Endodermal cell (in vitro differentiated cells): ENCODE results near the gene TUBGCP2. TPM values are rescaled to one million over a fixed set of nuclear protein-coding genes. Genes with fewer than 3 reads are reported as not detected.
A peak's percentile ranks its signal among the peaks of the same experiment; 100 is the strongest.

Source experiments
- DNase-seq: peaks from one replicate; pipeline ENCODE4 v3.0.0-alpha.2; 2017
- H3K27ac ChIP-seq: 2 replicates; pipeline ENCODE4 v1.5.1; 2013; ENCODE audit warnings: mild to moderate bottlenecking, low read depth, low read length, moderate library complexity
- H3K27me3 ChIP-seq: 2 replicates; pipeline ENCODE4 v1.6.1; 2013; ENCODE audit warnings: mild to moderate bottlenecking, low read length, moderate library complexity; ENCODE audit not compliant: insufficient read depth, control insufficient read depth, poor library complexity, severe bottlenecking
- H3K36me3 ChIP-seq: 2 replicates; pipeline ENCODE4 v1.7.0; 2013; ENCODE audit warnings: mild to moderate bottlenecking, low read length, moderate library complexity; ENCODE audit not compliant: control insufficient read depth, insufficient read depth
- H3K4me1 ChIP-seq: one replicate; pipeline ENCODE4 v1.7.0; 2013; ENCODE audit warnings: low read length; ENCODE audit not compliant: control insufficient read depth, insufficient read depth
- H3K4me3 ChIP-seq: 2 replicates; pipeline ENCODE4 v1.5.1; 2013; ENCODE audit warnings: mild to moderate bottlenecking, low read length, moderate library complexity
- H3K9ac ChIP-seq: 2 replicates; pipeline ENCODE4 v1.6.1; 2013; ENCODE audit warnings: mild to moderate bottlenecking, low read length, moderate library complexity; ENCODE audit not compliant: poor library complexity, severe bottlenecking; ENCODE audit errors: extremely low read depth
- H3K9me3 ChIP-seq: 2 replicates; pipeline ENCODE4 v1.6.1; 2013; ENCODE audit warnings: mild to moderate bottlenecking, low read length, moderate library complexity; ENCODE audit not compliant: control insufficient read depth
- H3K27ac Mint-ChIP-seq: 2 replicates; pipeline ENCODE4 v1.8.0; 2020; ENCODE audit warnings: mixed read lengths
- H3K27me3 Mint-ChIP-seq: 2 replicates; pipeline ENCODE4 v1.8.0; 2021; ENCODE audit warnings: mild to moderate bottlenecking, mixed read lengths; ENCODE audit not compliant: insufficient read depth
- H3K36me3 Mint-ChIP-seq: 2 replicates; pipeline ENCODE4 v1.8.0; 2020; ENCODE audit warnings: low read depth, mixed read lengths
- H3K4me1 Mint-ChIP-seq: 2 replicates; pipeline ENCODE4 v1.8.0; 2020; ENCODE audit warnings: mixed read lengths
- H3K4me3 Mint-ChIP-seq: 2 replicates; pipeline ENCODE4 v1.8.0; 2020; ENCODE audit warnings: mild to moderate bottlenecking, moderate library complexity, mixed read lengths
- H3K9me3 Mint-ChIP-seq: 2 replicates; pipeline ENCODE4 v1.8.0; 2020; ENCODE audit warnings: mild to moderate bottlenecking, mixed read lengths
- whole genome bisulfite sequencing, 2 experiments: methylation state at CpG; one replicate each; pipeline versions ENCODE4 v1.1.5 to v1.1.7; 2013; ENCODE audit warnings: missing lambda C conversion rate in 2 of 2, mixed read lengths in 1 of 2; ENCODE audit not compliant: insufficient coverage in 1 of 2, insufficient read length in 1 of 2; 5-methylcytosine and 5-hydroxymethylcytosine counted together
- total RNA-seq, 2 donors: library from RNA; stranded (reverse); fragmentation: NEBNext Ultra II Directional in 1 of 2; extraction: Animal tissue kit (Norgen Biotek cat#: 25700) in 1 of 2; gene quantifications; 2 replicates in 1 of 2; 3 replicates in 1 of 2; pipeline ENCODE4 v1.2.1, GENCODE V29; 2021
- TF ChIP-seq, protein P1 (sequence below): fragments of 200-600 bp; sonication (generic); conservative IDR thresholded peaks from 2 replicates; pipeline ENCODE4 v1.5.0; 2021; ENCODE audit warnings: antibody characterized with exemption, mild to moderate bottlenecking

Gene TUBGCP2
- total RNA-seq, 2 donors from 2014 or later = 52.8 to 63.0 TPM

DNA sequence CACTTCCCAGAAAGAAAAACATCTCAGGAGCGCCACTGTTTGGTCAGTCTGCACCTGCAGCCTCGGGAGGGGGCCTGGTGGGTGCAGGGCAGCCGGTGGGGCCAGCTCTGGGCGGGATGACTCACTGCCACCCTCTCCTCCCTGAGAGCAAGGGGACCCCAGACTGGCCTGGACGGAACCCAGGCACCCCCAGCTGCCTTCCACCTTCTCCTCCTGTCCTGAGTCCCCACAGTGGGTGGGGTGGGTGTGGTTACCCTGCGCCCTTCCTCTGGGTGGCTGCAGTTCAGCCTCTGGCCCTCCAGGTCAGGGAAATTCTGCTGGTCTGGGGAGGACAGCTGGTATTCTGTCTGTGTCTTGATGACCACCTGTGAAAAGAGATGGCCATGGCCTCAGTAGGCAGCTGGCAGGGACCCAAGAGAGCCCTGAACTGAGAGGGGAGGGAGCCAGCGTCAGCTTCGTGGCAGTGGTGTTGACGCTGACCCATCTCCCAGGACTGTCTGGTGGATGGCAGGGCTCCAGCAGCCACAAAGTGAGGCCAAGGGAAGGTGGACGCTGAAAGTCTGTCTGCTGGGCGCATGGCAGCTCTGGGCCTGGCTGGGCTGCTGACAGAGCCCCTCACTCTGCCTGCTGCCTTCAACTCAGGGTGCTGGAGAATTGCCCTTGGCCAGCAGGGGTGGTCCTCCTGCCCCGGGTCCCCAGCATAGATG lies 19.1 kb upstream of the TUBGCP2 start:
- H3K4me1 Mint-ChIP-seq = peaks cover 8% of the 10 kb centered on the region
- no peaks in the 10 kb centered on the region for H3K4me1 ChIP-seq
- no peak overlapping the region for H3K27ac ChIP-seq
- 74 to 85% methylated on average over 6 to 11 of the region's 12 CpGs for WGBS, 2 experiments
- no peaks in the 10 kb centered on the region for H3K36me3 ChIP-seq
- no peaks in the 10 kb centered on the region for H3K36me3 Mint-ChIP-seq
- H3K9me3 Mint-ChIP-seq = peaks cover 3% of the 10 kb centered on the region
- no peak overlapping the region for H3K4me3 ChIP-seq
- DNase-seq = peak; percentile 58
- TF ChIP-seq, protein P1, sequence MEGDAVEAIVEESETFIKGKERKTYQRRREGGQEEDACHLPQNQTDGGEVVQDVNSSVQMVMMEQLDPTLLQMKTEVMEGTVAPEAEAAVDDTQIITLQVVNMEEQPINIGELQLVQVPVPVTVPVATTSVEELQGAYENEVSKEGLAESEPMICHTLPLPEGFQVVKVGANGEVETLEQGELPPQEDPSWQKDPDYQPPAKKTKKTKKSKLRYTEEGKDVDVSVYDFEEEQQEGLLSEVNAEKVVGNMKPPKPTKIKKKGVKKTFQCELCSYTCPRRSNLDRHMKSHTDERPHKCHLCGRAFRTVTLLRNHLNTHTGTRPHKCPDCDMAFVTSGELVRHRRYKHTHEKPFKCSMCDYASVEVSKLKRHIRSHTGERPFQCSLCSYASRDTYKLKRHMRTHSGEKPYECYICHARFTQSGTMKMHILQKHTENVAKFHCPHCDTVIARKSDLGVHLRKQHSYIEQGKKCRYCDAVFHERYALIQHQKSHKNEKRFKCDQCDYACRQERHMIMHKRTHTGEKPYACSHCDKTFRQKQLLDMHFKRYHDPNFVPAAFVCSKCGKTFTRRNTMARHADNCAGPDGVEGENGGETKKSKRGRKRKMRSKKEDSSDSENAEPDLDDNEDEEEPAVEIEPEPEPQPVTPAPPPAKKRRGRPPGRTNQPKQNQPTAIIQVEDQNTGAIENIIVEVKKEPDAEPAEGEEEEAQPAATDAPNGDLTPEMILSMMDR = no peak
- peaks cover 83% of the 10 kb centered on the region for H3K27me3 Mint-ChIP-seq
- no peak overlapping the region for H3K9ac ChIP-seq
- H3K9me3 ChIP-seq = no peaks in the 10 kb centered on the region
- no peak overlapping the region for H3K4me3 Mint-ChIP-seq
- H3K27ac Mint-ChIP-seq = no peak overlapping the region
- peaks cover 77% of the 10 kb centered on the region for H3K27me3 ChIP-seq

DNA sequence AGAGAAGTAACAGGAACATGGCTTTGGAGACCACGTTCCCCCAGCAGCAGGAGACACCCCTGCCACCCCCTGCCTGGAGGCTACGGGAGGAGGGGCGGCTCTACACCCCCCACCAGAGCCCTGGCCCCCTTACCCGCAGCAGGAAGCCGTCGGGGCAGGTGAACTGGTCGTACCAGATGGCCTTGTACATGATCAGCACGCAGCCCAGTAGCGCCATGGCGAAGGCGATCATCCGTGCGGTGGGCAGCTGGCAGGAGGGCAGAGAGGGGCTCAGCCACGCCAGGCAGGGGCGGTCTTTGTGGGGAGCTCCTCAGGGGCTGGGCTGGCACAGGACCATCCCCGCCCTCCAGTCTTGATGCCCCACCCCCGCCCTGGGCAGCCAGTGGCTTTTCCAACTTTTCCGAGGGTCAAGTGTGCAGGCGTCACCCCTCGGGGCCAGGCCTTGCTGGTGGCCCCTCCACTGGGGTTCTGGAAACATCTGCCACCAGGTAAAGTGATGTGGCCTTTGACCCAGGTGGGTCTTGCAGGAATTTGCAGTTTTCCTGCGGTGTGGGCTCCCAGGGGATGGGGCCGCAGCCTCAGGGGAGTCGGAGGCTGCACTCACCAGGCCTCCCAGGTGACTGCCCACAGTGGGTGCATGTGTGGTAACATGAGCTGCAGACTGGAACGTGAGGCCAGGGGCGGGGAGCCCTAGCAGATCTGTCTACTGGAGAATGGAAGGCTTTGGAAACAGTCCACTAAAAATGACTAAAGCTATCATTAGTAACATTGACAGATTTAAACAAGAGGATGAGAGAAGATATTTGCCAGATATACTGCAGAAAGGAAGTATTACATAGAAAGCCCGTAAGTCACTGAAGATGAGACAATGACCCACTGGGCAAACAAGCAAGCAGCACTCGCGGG lies 18.3 kb upstream of the TUBGCP2 start:
- H3K36me3 Mint-ChIP-seq = no peaks in the 10 kb centered on the region
- peaks cover 69% of the 10 kb centered on the region for H3K27me3 ChIP-seq
- no peak for DNase-seq
- H3K4me3 ChIP-seq = no peak overlapping the region
- H3K9ac ChIP-seq = no peak overlapping the region
- peaks cover 8% of the 10 kb centered on the region for H3K4me1 Mint-ChIP-seq
- H3K27ac ChIP-seq = no peak overlapping the region
- no peaks in the 10 kb centered on the region for H3K36me3 ChIP-seq
- peak overlapping the region; percentile 55 for H3K4me3 Mint-ChIP-seq
- H3K9me3 Mint-ChIP-seq = no peaks in the 10 kb centered on the region
- no peaks in the 10 kb centered on the region for H3K4me1 ChIP-seq
- WGBS, 2 experiments = 83 to 87% methylated on average over 15 to 28 of the region's 28 CpGs
- peaks cover 81% of the 10 kb centered on the region for H3K27me3 Mint-ChIP-seq
- no peaks in the 10 kb centered on the region for H3K9me3 ChIP-seq
- TF ChIP-seq, protein P1 = no peak
- H3K27ac Mint-ChIP-seq = no peak overlapping the region

DNA sequence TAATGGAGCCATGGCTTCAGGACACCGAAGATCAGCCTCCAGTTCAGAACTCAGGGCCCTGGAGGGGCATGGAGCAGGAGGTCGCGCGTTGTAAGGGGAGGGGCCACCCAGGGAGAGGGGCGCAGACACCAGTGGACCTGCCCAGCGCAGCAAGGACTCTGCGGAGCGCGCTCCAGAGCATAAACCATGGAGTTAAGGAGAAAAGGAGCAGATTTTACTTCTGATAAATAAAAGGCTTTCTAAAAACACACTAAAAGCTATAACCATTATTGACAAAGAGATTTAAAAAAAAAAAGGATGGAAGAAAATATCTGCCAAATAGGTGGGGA lies 17.5 kb upstream of the TUBGCP2 start:
- H3K27me3 Mint-ChIP-seq = peaks cover 73% of the 10 kb centered on the region
- Histone ChIP-seq H3K4me3 (peak overlapping the region; percentile 36), H3K9ac (no peak overlapping the region), H3K27ac (no peak overlapping the region), H3K36me3 (no peaks in the 10 kb centered on the region), H3K27me3 (peaks cover 61% of the 10 kb centered on the region), H3K9me3 (peaks cover 2% of the 10 kb centered on the region), H3K4me1 (no peaks in the 10 kb centered on the region)
- no peaks in the 10 kb centered on the region for H3K36me3 Mint-ChIP-seq
- 12 to 35% methylated on average over 3 to 7 of the region's 9 CpGs for WGBS, 2 experiments
- H3K9me3 Mint-ChIP-seq = no peaks in the 10 kb centered on the region
- H3K27ac Mint-ChIP-seq = no peak overlapping the region
- TF ChIP-seq, protein P1 = no peak
- H3K4me1 Mint-ChIP-seq = peaks cover 8% of the 10 kb centered on the region
- peak overlapping the region; percentile 55 for H3K4me3 Mint-ChIP-seq
- no peak for DNase-seq
